BLaER1 (cell line): ENCODE data around the gene PRKAG2.

Experiments
- H3K27ac ChIP-seq: shearing (Covaris generic); formaldehyde crosslinking; 2 replicates; pipeline ENCODE4 v1.8.1; 2022
- H3K27me3 ChIP-seq: shearing (Covaris generic); formaldehyde crosslinking; 2 replicates; pipeline ENCODE4 v1.8.1; 2022
- H3K36me3 ChIP-seq: shearing (Covaris generic); formaldehyde crosslinking; 2 replicates; pipeline ENCODE4 v1.8.1; 2022
- H3K4me1 ChIP-seq: shearing (Covaris generic); formaldehyde crosslinking; 2 replicates; pipeline ENCODE4 v1.8.1; 2022
- H3K4me2 ChIP-seq: shearing (Covaris generic); formaldehyde crosslinking; 2 replicates; pipeline ENCODE4 v1.8.1; 2022
- H3K4me3 ChIP-seq: shearing (Covaris generic); formaldehyde crosslinking; 2 replicates; pipeline ENCODE4 v1.8.1; 2022
- H3K9ac ChIP-seq: shearing (Covaris generic); formaldehyde crosslinking; 2 replicates; pipeline ENCODE4 v1.8.1; 2022
- H3K9me3 ChIP-seq: shearing (Covaris generic); formaldehyde crosslinking; 2 replicates; pipeline ENCODE4 v1.8.1; 2022
- H4K20me1 ChIP-seq: shearing (Covaris generic); formaldehyde crosslinking; 2 replicates; pipeline ENCODE4 v1.8.1; 2022
- Cebpa-rat ChIP-seq: shearing (Covaris generic); IDR thresholded peaks from 2 replicates; pipeline ENCODE4 v1.8.1; 2022

PRKAG2 gene

DNA sequence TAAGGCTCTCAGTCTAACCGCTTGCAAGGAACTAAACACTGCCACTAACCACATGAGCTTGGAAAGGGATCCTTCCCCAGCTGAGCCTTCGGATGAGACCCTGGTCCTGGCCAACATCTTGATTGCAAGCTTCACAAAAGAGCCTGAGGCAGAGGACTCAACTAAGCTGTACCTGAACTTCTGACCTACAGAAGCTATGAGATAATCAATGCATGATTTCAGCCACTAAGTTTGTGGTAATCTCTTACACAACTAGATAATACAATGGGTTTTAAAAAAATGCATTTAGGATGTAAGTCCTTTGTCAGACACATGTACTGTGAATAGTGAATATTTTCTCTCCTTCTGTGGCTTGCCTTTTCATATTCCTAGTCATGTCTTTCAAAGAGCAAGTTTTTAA is 231.6 kb downstream of the PRKAG2 start:
- H3K4me2 ChIP-seq: no peak overlapping the region
- no peak overlapping the region for H3K27ac ChIP-seq
- no peaks in the 10 kb centered on the region for H4K20me1 ChIP-seq
- no peak overlapping the region for H3K9ac ChIP-seq
- H3K4me1 ChIP-seq: 0 out of 2 replicates have a peak, but pooled peaks cover 4% of the 10 kb centered on the region
- no peak for TF ChIP-seq Cebpa-rat
- peaks cover 4% of the 10 kb centered on the region; the same call in 1 of the 2 replicates for H3K36me3 ChIP-seq
- no peak overlapping the region for H3K4me3 ChIP-seq
- no peaks in the 10 kb centered on the region for H3K27me3 ChIP-seq
- H3K9me3 ChIP-seq: peaks cover 10% of the 10 kb centered on the region; the same call in 1 of the 2 replicates

GRCh38 chr7:151644554-151644953 is 232.4 kb downstream of the PRKAG2 start:
- Histone ChIP-seq H3K4me3 (no peak overlapping the region), H3K9me3 (peaks cover 10% of the 10 kb centered on the region; the same call in 1 of the 2 replicates), H4K20me1 (no peaks in the 10 kb centered on the region), H3K36me3 (peaks cover 4% of the 10 kb centered on the region; the same call in 1 of the 2 replicates), H3K27ac (no peak overlapping the region), H3K4me2 (no peak overlapping the region), H3K9ac (no peak overlapping the region), H3K27me3 (no peaks in the 10 kb centered on the region), H3K4me1 (0 out of 2 replicates have a peak, but pooled peaks cover 6% of the 10 kb centered on the region)
- no peak for TF ChIP-seq Cebpa-rat

DNA sequence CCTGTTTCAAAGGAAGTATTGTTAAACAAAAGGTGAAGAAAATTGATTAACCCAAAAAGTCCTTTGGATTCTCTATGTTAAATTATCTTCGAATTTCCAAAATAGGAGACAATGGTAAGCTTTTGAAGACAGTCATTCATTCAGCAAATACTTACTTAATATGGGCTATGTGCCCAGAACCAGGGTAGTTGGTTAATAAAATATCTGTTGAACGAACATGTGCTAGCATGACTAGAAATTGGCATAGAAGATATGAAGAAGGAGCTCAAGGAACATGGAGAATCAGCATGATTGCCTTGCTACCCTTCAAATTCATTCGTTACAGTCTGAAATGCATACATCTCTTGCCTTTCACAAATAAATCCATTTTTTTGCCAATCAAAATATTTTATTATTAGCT is 234.2 kb downstream of the PRKAG2 start:
- no peak for TF ChIP-seq Cebpa-rat
- Histone ChIP-seq H3K9me3 (peaks cover 10% of the 10 kb centered on the region; the same call in 1 of the 2 replicates), H3K27me3 (no peaks in the 10 kb centered on the region), H3K9ac (no peak overlapping the region), H3K36me3 (peaks cover 4% of the 10 kb centered on the region; the same call in 1 of the 2 replicates), H3K4me3 (no peak overlapping the region), H3K4me1 (peaks cover 13% of the 10 kb centered on the region), H4K20me1 (no peaks in the 10 kb centered on the region), H3K27ac (no peak overlapping the region), H3K4me2 (no peak overlapping the region)

- Histone ChIP-seq H3K36me3 (peaks cover 4% of the 10 kb centered on the region; the same call in 1 of the 2 replicates), H3K9me3 (peaks cover 10% of the 10 kb centered on the region; the same call in 1 of the 2 replicates), H3K27me3 (no peaks in the 10 kb centered on the region), H3K4me3 (no peak overlapping the region), H3K4me2 (no peak overlapping the region), H4K20me1 (no peaks in the 10 kb centered on the region), H3K4me1 (peaks cover 20% of the 10 kb centered on the region), H3K9ac (no peak overlapping the region), H3K27ac (no peak overlapping the region)
- TF ChIP-seq Cebpa-rat: no peak
Observed at GRCh38 chr7:151641587-151641986, 235.3 kb downstream of the PRKAG2 start.

DNA sequence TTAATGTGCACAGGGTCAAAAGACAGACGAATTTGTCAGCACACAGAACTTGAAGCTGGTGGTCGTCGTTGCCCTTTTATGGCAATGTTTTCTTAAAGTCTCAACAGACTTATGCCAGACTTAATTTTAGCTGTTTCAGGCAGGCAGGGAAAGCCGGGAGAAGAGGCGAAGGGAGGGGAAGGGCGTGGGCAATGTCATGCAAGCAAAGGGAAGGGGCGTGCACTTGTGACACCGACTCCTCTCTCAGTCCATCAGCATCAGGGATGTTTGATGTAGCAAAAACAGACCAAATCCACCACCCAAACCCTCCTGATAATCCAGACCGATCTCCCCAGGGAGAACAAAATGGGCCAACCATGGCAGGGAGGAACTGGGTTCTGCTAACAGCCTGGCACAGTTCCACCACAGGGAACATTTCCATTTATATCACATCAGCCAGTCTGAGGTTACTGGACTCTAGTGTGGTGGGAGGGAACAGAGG is 239.1 kb downstream of the PRKAG2 start:
- no peaks in the 10 kb centered on the region for H3K27me3 ChIP-seq
- H3K4me2 ChIP-seq: peak overlapping the region; percentile 70
- no peak overlapping the region for H3K9ac ChIP-seq
- H3K27ac ChIP-seq: no peak overlapping the region
- no peaks in the 10 kb centered on the region for H4K20me1 ChIP-seq
- H3K4me1 ChIP-seq: peaks cover 25% of the 10 kb centered on the region
- TF ChIP-seq Cebpa-rat: no peak
- no peaks in the 10 kb centered on the region for H3K9me3 ChIP-seq
- no peak overlapping the region for H3K4me3 ChIP-seq
- H3K36me3 ChIP-seq: no peaks in the 10 kb centered on the region

DNA sequence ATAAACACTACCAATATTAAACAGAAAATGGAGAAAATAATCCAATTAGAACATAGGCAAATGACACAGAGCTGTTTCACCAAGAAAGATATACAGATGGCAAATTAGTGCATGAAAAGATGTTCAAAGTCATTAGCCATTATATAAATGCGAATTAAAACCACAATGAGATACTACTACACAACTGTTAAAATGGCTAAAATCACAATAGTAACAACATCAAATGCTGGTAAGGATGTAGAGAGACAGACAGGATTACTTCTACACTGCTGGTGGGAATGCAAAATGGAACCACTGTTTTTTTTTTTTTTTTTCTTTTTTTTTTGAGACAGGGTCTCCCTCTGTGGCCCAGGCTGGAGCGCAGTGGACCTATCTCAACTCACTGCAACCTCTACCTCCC is 242.3 kb downstream of the PRKAG2 start:
- H3K4me2 ChIP-seq: no peak overlapping the region
- no peak for TF ChIP-seq Cebpa-rat
- no peaks in the 10 kb centered on the region for H3K27me3 ChIP-seq
- no peaks in the 10 kb centered on the region for H3K36me3 ChIP-seq
- H3K27ac ChIP-seq: no peak overlapping the region
- no peaks in the 10 kb centered on the region for H3K9me3 ChIP-seq
- peaks cover 38% of the 10 kb centered on the region for H3K4me1 ChIP-seq
- no peak overlapping the region for H3K4me3 ChIP-seq
- H3K9ac ChIP-seq: no peak overlapping the region
- H4K20me1 ChIP-seq: no peaks in the 10 kb centered on the region

GRCh38 chr7:151633516-151633812 is 243.5 kb downstream of the PRKAG2 start:
- Histone ChIP-seq H3K36me3 (no peaks in the 10 kb centered on the region), H3K4me1 (peaks cover 38% of the 10 kb centered on the region), H3K27ac (no peak overlapping the region), H3K4me3 (no peak overlapping the region), H4K20me1 (peaks cover 8% of the 10 kb centered on the region), H3K9ac (no peak overlapping the region), H3K9me3 (no peaks in the 10 kb centered on the region), H3K27me3 (no peaks in the 10 kb centered on the region), H3K4me2 (peak overlapping the region; percentile 90; the same call in 1 of the 2 replicates)
- TF ChIP-seq Cebpa-rat: no peak

- no peak for TF ChIP-seq Cebpa-rat
- Histone ChIP-seq H3K36me3 (0 out of 2 replicates have a peak, but pooled peaks cover 4% of the 10 kb centered on the region), H3K4me3 (peak overlapping the region; percentile 83), H3K4me1 (peaks cover 32% of the 10 kb centered on the region), H3K27me3 (no peaks in the 10 kb centered on the region), H4K20me1 (peaks cover 8% of the 10 kb centered on the region), H3K9ac (peak overlapping the region; percentile 81), H3K4me2 (peak overlapping the region; percentile 90), H3K9me3 (no peaks in the 10 kb centered on the region), H3K27ac (peak overlapping the region; percentile 80)
Observed at GRCh38 chr7:151632750-151633515, 244.0 kb downstream of the PRKAG2 start.

GRCh38 chr7:151631953-151632749 is 244.8 kb downstream of the PRKAG2 start:
- Histone ChIP-seq H3K4me3 (peak overlapping the region; percentile 83), H3K9me3 (no peaks in the 10 kb centered on the region), H3K27me3 (no peaks in the 10 kb centered on the region), H4K20me1 (peaks cover 8% of the 10 kb centered on the region), H3K27ac (peak overlapping the region; percentile 80), H3K4me2 (peak overlapping the region; percentile 90), H3K4me1 (peaks cover 25% of the 10 kb centered on the region), H3K36me3 (0 out of 2 replicates have a peak, but pooled peaks cover 4% of the 10 kb centered on the region), H3K9ac (peak overlapping the region; percentile 81)
- TF ChIP-seq Cebpa-rat: no peak

DNA sequence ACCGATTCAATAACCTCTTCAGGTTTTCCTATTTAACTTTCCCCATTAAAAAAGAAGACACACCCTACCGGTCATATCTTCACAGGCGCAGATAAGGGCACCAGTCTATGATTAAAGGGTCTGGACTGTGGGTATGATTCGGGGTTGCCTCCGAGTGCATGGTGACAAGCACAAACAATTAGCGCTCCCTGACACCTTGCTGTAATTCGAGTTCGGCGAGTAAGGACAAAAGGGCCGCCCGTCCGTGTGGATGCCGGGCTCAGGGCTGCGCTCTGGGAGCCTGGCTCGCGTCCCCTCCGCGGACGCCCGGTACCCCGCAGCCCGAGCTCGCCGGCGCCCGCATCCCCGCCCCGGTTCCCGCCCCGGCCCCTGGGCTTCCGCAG is 245.4 kb downstream of the PRKAG2 start:
- Histone ChIP-seq H3K36me3 (0 out of 2 replicates have a peak, but pooled peaks cover 4% of the 10 kb centered on the region), H3K27me3 (no peaks in the 10 kb centered on the region), H4K20me1 (peaks cover 12% of the 10 kb centered on the region), H3K9me3 (no peaks in the 10 kb centered on the region), H3K4me1 (peaks cover 24% of the 10 kb centered on the region), H3K4me3 (peak overlapping the region; percentile 83), H3K9ac (peak overlapping the region; percentile 81), H3K4me2 (peak overlapping the region; percentile 90), H3K27ac (peak overlapping the region; percentile 80)
- no peak for TF ChIP-seq Cebpa-rat
